GM12864 (cell line): ENCODE measurements around the gene IER2.
A peak's percentile ranks its signal among the peaks of the same experiment; 100 is the strongest.

Experiments
- DNase-seq: peaks from one replicate; pipeline ENCODE4 v3.0.0-alpha.2; 2011; ENCODE audit warnings: low read depth
- H3K4me3 ChIP-seq: 2 replicates; pipeline ENCODE4 v1.5.1; 2011; ENCODE audit warnings: mild to moderate bottlenecking, low read depth, low read length, control low read depth
- CTCF ChIP-seq: IDR thresholded peaks from 2 replicates; pipeline ENCODE4 v1.5.1; 2011; ENCODE audit warnings: low read depth, mild to moderate bottlenecking, moderate library complexity, low read length, control low read depth, inconsistent platforms; ENCODE audit errors: missing control alignments

The IER2 gene

DNA sequence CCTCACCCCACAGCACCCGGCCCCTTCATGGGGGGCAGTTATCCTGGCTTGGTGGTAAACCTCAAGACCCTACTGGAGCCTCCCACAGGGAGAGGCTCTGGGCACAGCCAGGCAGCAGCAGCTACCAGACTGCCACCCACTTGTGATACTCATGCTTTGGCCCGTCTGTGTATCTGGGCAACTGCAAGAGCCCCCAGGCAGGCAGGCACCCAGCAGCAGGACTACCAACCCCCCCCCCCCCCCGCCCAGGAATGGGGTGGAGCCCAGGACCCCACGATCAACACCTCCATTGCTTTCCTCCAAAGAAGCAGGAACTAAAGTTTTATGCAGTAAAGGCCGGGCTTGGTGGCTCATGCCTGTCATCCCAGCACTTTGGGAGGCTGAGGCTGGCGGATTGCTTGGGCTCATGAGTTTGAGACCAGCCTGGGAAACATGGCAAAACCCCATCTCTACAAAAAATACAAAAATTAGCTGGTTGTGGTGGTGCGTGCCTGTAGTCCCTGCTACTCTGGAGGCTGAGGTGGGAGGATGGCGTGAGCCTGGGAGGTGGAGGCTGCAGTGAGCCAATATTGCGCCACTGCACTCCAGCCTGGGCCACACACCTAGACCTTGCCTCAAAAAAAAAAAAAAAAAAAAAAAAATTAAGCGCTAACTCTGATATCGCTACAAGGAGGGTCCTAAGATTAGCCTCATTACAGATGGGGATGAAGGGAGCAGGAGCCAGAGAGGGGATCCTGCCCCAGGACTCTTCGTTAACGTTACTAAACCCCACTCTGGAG, 46.4 kb upstream of the IER2 start:
- TF ChIP-seq CTCF = no peak
- peak overlapping the region; percentile 70 for H3K4me3 ChIP-seq
- no peak for DNase-seq

- peak overlapping the region; percentile 70 for H3K4me3 ChIP-seq
- DNase-seq = no peak
- TF ChIP-seq CTCF = peak; percentile 99
Observed at GRCh38 chr19:13104360-13104847, 45.8 kb upstream of the IER2 start.

GRCh38 chr19:13104848-13105711, 45.1 kb upstream of the IER2 start:
- no peak for TF ChIP-seq CTCF
- peak overlapping the region; percentile 70 for H3K4me3 ChIP-seq
- DNase-seq = no peak

DNA sequence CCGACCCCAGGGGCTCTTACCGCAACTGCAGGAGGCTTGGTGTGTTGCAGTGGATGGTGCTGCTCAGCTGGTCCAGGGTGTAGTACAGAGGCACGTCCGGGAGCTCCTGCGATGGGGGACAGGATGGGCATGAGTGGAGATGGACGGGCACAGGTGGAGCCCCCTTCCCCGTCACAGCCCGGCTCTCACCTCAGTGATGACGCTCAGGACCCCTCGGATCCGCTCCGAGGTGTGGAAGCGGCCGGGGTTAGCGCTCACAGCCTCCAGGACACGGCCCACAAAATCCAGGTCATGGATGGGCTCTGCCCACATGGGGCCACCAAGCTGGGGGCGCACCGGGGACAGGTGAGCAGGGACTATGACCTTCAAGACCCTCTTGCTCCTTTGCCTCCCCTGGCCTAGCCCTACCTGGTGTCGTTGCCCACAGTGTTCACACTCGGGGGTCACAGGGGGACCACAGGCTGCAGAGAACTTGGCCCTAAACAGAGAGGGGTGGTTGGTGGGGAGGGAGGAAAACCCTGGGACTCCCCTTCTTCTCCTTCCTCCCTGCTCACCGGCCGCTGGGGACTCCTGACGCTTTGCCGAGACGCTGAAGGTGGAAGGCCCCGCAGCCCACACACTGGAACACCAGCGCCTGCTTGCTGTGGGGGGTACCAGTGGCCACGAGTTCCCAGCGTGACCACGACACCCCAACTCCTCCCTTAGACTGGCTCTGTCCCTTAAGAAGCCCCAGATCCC, 40.7 kb upstream of the IER2 start:
- no peak for DNase-seq
- no peak for TF ChIP-seq CTCF
- H3K4me3 ChIP-seq = no peak overlapping the region

DNA sequence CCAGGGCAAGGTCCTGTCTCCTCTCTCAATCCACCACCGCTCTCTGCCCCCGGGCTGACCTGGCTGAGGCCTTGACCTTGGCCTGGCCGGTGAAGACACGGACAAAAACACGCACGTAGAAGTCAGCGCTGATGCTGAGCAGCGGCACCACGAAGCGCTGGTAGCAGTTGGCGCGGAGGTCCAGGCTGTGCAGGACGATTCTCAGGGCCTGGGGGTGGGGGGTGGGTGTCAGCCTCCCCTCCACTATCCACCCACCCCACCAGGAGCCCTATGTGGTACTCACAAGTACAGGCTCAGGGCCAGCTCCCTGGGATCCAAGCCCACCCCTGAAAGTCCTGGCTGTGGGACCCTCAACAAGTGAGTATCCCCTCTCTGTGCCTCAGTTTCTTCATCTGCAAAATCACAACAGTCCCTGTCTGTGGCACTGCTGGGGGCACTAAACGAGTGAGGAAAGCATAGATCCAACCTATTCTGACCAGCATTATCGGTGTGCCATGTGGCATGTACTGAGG, 40.1 kb upstream of the IER2 start:
- DNase-seq = no peak
- TF ChIP-seq CTCF = no peak
- no peak overlapping the region for H3K4me3 ChIP-seq

- no peak for DNase-seq
- H3K4me3 ChIP-seq = no peak overlapping the region
- no peak for TF ChIP-seq CTCF
Observed at GRCh38 chr19:13112555-13112954, 37.7 kb upstream of the IER2 start.
